ENCODE measurements around the gene BHMT.

DNA sequence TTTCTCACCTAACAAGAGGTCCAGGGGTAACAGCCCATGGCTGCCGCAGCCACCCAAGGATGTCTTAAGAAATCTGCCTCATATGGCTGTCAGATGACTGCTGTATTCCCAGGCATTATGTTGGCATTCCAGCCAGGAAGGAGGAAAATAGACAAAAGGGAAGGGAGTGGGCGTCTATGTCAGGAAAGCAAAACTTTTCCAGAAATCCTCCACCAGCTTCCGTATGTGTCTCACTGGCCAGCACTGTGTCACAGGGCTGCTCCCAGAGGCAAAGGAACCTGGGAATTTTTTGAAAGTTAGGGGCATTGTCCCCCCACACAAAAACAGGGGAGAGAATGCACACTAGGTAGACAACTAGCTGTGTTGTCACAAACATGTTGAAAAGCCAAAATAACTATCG lies 34.8 kb upstream of the BHMT start:
- TF ChIP-seq POLR2A (IDR thresholded peaks at IDR 0.05; ENCODE audit: low read depth, low read length) = no peak
- TF ChIP-seq, protein P1, sequence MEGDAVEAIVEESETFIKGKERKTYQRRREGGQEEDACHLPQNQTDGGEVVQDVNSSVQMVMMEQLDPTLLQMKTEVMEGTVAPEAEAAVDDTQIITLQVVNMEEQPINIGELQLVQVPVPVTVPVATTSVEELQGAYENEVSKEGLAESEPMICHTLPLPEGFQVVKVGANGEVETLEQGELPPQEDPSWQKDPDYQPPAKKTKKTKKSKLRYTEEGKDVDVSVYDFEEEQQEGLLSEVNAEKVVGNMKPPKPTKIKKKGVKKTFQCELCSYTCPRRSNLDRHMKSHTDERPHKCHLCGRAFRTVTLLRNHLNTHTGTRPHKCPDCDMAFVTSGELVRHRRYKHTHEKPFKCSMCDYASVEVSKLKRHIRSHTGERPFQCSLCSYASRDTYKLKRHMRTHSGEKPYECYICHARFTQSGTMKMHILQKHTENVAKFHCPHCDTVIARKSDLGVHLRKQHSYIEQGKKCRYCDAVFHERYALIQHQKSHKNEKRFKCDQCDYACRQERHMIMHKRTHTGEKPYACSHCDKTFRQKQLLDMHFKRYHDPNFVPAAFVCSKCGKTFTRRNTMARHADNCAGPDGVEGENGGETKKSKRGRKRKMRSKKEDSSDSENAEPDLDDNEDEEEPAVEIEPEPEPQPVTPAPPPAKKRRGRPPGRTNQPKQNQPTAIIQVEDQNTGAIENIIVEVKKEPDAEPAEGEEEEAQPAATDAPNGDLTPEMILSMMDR (conservative IDR thresholded peaks at IDR 0.05; ENCODE audit: low read depth, low read length) = no peak
- no peak for TF ChIP-seq RFX5 (IDR thresholded peaks at IDR 0.05; ENCODE audit: low read depth, low read length)
- TF ChIP-seq, protein P2, sequence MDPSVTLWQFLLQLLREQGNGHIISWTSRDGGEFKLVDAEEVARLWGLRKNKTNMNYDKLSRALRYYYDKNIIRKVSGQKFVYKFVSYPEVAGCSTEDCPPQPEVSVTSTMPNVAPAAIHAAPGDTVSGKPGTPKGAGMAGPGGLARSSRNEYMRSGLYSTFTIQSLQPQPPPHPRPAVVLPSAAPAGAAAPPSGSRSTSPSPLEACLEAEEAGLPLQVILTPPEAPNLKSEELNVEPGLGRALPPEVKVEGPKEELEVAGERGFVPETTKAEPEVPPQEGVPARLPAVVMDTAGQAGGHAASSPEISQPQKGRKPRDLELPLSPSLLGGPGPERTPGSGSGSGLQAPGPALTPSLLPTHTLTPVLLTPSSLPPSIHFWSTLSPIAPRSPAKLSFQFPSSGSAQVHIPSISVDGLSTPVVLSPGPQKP (IDR thresholded peaks at IDR 0.05; ENCODE audit: borderline replicate concordance, low read depth, low read length) = no peak
- TF ChIP-seq NFE2L2 (IDR thresholded peaks at IDR 0.05; ENCODE audit: low read depth, low read length) = no peak
- TF ChIP-seq MXI1 (IDR thresholded peaks at IDR 0.05; ENCODE audit: borderline replicate concordance, low read depth, low read length) = no peak
- TF ChIP-seq MAFK (IDR thresholded peaks at IDR 0.05; ENCODE audit: low read depth, low read length) = no peak
- TF ChIP-seq, protein P3, sequence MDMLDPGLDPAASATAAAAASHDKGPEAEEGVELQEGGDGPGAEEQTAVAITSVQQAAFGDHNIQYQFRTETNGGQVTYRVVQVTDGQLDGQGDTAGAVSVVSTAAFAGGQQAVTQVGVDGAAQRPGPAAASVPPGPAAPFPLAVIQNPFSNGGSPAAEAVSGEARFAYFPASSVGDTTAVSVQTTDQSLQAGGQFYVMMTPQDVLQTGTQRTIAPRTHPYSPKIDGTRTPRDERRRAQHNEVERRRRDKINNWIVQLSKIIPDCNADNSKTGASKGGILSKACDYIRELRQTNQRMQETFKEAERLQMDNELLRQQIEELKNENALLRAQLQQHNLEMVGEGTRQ (IDR thresholded peaks at IDR 0.05; ENCODE audit: low read depth, low read length) = no peak
- TF ChIP-seq CEBPB (IDR thresholded peaks at IDR 0.05; ENCODE audit: low read depth, low read length) = no peak

All from IMR-90 (cell line).